ENCODE results near the gene SEMA6A.

- TF ChIP-seq POLR2A (IDR thresholded peaks at IDR 0.05; ENCODE audit: low read depth, low read length) (no peak), CTCF (IDR thresholded peaks at IDR 0.05 in 2 of 3, conservative IDR thresholded peaks at IDR 0.05 in 1 of 3; ENCODE audit: control insufficient read depth in 2 of 3, extremely low read depth in 1 of 3, insufficient read depth in 1 of 3, low read depth in 3 of 3, low read length in 3 of 3) (no peak), CHD2 (IDR thresholded peaks at IDR 0.05; ENCODE audit: borderline replicate concordance, low read depth, low read length) (no peak), HDAC2 (IDR thresholded peaks at IDR 0.05) (no peak), BRCA1 (IDR thresholded peaks at IDR 0.05; ENCODE audit: low read depth, low read length) (no peak), EZH2 (IDR thresholded peaks at IDR 0.05; ENCODE audit: borderline replicate concordance, control insufficient read depth, low read depth, low read length) (no peak), ZNF622 (IDR thresholded peaks at IDR 0.05) (no peak), EP300 (IDR thresholded peaks at IDR 0.05; ENCODE audit: borderline replicate concordance in 1 of 2, control insufficient read depth in 1 of 2, low read depth in 2 of 2, low read length in 2 of 2) (no peak)
- TF ChIP-seq, protein P1, sequence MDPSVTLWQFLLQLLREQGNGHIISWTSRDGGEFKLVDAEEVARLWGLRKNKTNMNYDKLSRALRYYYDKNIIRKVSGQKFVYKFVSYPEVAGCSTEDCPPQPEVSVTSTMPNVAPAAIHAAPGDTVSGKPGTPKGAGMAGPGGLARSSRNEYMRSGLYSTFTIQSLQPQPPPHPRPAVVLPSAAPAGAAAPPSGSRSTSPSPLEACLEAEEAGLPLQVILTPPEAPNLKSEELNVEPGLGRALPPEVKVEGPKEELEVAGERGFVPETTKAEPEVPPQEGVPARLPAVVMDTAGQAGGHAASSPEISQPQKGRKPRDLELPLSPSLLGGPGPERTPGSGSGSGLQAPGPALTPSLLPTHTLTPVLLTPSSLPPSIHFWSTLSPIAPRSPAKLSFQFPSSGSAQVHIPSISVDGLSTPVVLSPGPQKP (IDR thresholded peaks at IDR 0.05; ENCODE audit: low read depth, low read length) = no peak
- TF ChIP-seq, protein P2, sequence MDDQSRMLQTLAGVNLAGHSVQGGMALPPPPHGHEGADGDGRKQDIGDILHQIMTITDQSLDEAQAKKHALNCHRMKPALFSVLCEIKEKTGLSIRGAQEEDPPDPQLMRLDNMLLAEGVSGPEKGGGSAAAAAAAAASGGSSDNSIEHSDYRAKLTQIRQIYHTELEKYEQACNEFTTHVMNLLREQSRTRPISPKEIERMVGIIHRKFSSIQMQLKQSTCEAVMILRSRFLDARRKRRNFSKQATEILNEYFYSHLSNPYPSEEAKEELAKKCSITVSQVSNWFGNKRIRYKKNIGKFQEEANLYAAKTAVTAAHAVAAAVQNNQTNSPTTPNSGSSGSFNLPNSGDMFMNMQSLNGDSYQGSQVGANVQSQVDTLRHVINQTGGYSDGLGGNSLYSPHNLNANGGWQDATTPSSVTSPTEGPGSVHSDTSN (IDR thresholded peaks at IDR 0.05; ENCODE audit: insufficient replicate concordance, low read depth, low read length) = no peak
Measured at GRCh38 chr5:116543501-116543900, 31.1 kb downstream of the SEMA6A start.
